ENCODE measurements around the gene TENM4.
A peak's percentile ranks its signal among the peaks of the same experiment; 100 is the strongest.

The TENM4 gene

GRCh38 chr11:78860720-78861422, 580.0 kb downstream of the TENM4 start:
- POLR2A ChIA-PET, result interaction anchor here (0.6 kb wide), 1 partner anchor 11 kb away, joined by 3 read pairs; no protein-coding TSS in a partner anchor
- TF ChIP-seq ZNF221 (tag by site-specific recombination; IDR thresholded peaks at IDR 0.05; ENCODE audit: borderline replicate concordance), result no peak
- TF ChIP-seq BCL11A (tag by site-specific recombination; IDR thresholded peaks at IDR 0.05; ENCODE audit: low read depth), result no peak
- peak; percentile 92 for TF ChIP-seq REST (tag by site-specific recombination; IDR thresholded peaks at IDR 0.05)
- TF ChIP-seq ZNF791 (tag by site-specific recombination; IDR thresholded peaks at IDR 0.05), result no peak
- CTCF ChIA-PET, result interaction anchor here (0.6 to 0.7 kb wide), 2 partner anchors 182 to 185 kb away, joined by 3 read pairs; no protein-coding TSS in a partner anchor

GRCh38 chr11:78857688-78858087, 583.1 kb downstream of the TENM4 start:
- H3K4me3 ChIP-seq (ENCODE audit: low read depth, low read length), result no peak overlapping the region
- H3K4me1 ChIP-seq (ENCODE audit: control insufficient read depth, insufficient read depth, low read length), result no peaks in the 10 kb centered on the region
- TF ChIP-seq ZNF555 (tag by site-specific recombination; conservative IDR thresholded peaks at IDR 0.05) (no peak), ZBTB11 (tag by site-specific recombination; conservative IDR thresholded peaks at IDR 0.05; ENCODE audit: low read depth) (no peak), ZNF777 (tag by site-specific recombination; IDR thresholded peaks at IDR 0.05; ENCODE audit: borderline replicate concordance) (no peak), ZNF362 (tag by site-specific recombination; IDR thresholded peaks at IDR 0.05) (no peak), ZNF416 (tag by site-specific recombination; IDR thresholded peaks at IDR 0.05) (no peak), SP3 (tag by site-specific recombination; IDR thresholded peaks at IDR 0.05) (no peak), ZNF658 (tag by site-specific recombination; IDR thresholded peaks at IDR 0.05) (no peak), ELK4 (IDR thresholded peaks at IDR 0.05; ENCODE audit: borderline replicate concordance, low read depth, low read length) (no peak), ZNF600 (tag by site-specific recombination; IDR thresholded peaks at IDR 0.05) (no peak), ZNF133 (tag by site-specific recombination; IDR thresholded peaks at IDR 0.05) (no peak)
- H3K27ac ChIP-seq (ENCODE audit: extremely low read depth, low read depth, low read length), result no peak overlapping the region
- POLR2A ChIA-PET, result no interaction called here
- CTCF ChIA-PET, result interaction anchor here (0.6 to 0.7 kb wide), 2 partner anchors 14 to 707 kb away, joined by 3 read pairs; no protein-coding TSS in a partner anchor
- no peaks in the 10 kb centered on the region for H3K36me3 ChIP-seq (ENCODE audit: control insufficient read depth in 2 of 2, insufficient read depth in 1 of 2, low read length in 2 of 2)
- no peaks in the 10 kb centered on the region for H3K9me3 ChIP-seq (ENCODE audit: control insufficient read depth, insufficient read depth, low read depth, low read length)

More at GRCh38 chr11:78860720-78861422, 580.0 kb downstream of the TENM4 start:
- H3K4me1 ChIP-seq (ENCODE audit: control insufficient read depth, insufficient read depth, low read length), result no peaks in the 10 kb centered on the region
- no peak overlapping the region for H3K4me3 ChIP-seq (ENCODE audit: low read depth, low read length)
- H3K9me3 ChIP-seq (ENCODE audit: control insufficient read depth, insufficient read depth, low read depth, low read length), result no peaks in the 10 kb centered on the region
- no peaks in the 10 kb centered on the region for H3K36me3 ChIP-seq (ENCODE audit: control insufficient read depth in 2 of 2, insufficient read depth in 1 of 2, low read length in 2 of 2)
- H3K27ac ChIP-seq (ENCODE audit: extremely low read depth, low read depth, low read length), result no peak overlapping the region
